GM23248 (cell line): ENCODE data around the gene HEPN1. TPM values are rescaled to one million over a fixed set of nuclear protein-coding genes. Genes with fewer than 3 reads are reported as not detected.
A peak's percentile ranks its signal among the peaks of the same experiment; 100 is the strongest.

ENCODE experiments used
- DNase-seq: peaks from one replicate; pipeline ENCODE4 v3.0.0-alpha.2; 2015
- H2AFZ ChIP-seq: fragments of 200-600 bp; sonication (generic); 2 replicates; pipeline ENCODE4 v1.6.1; 2016; ENCODE audit warnings: antibody characterized with exemption
- H3F3A ChIP-seq: fragments of 200-600 bp; sonication (generic); 2 replicates; pipeline ENCODE4 v1.6.1; 2016; ENCODE audit warnings: mild to moderate bottlenecking, antibody characterized with exemption, mixed run types; ENCODE audit not compliant: insufficient read depth
- H3K27ac ChIP-seq: fragments of 200-600 bp; sonication (generic); 2 replicates; pipeline ENCODE4 v1.5.1; 2016; ENCODE audit warnings: mild to moderate bottlenecking
- H3K27me3 ChIP-seq: fragments of 200-600 bp; sonication (generic); replicated peaks from 2 replicates; pipeline ENCODE4 v1.6.1; 2016; ENCODE audit warnings: mild to moderate bottlenecking; ENCODE audit not compliant: insufficient read depth
- H3K36me3 ChIP-seq: fragments of 200-600 bp; sonication (generic); 2 replicates; pipeline ENCODE4 v1.6.1; 2016; ENCODE audit warnings: low read depth, mild to moderate bottlenecking
- H3K4me1 ChIP-seq: fragments of 200-600 bp; sonication (generic); 2 replicates; pipeline ENCODE4 v1.6.1; 2016; ENCODE audit warnings: mild to moderate bottlenecking; ENCODE audit not compliant: insufficient read depth
- H3K4me2 ChIP-seq: fragments of 200-600 bp; sonication (generic); one replicate; pipeline ENCODE4 v1.6.1; 2016; ENCODE audit warnings: mild to moderate bottlenecking; ENCODE audit not compliant: unreplicated experiment
- H3K4me3 ChIP-seq: fragments of 200-600 bp; sonication (generic); 2 replicates; pipeline ENCODE4 v1.5.1; 2016; ENCODE audit warnings: mild to moderate bottlenecking
- H3K79me2 ChIP-seq: fragments of 200-600 bp; sonication (generic); 2 replicates; pipeline ENCODE4 v1.6.1; 2016; ENCODE audit warnings: mild to moderate bottlenecking; ENCODE audit not compliant: insufficient read depth
- H3K9ac ChIP-seq: fragments of 200-600 bp; sonication (generic); 2 replicates; pipeline ENCODE4 v1.6.1; 2016; ENCODE audit warnings: mild to moderate bottlenecking
- H3K9me2 ChIP-seq: fragments of 200-600 bp; sonication (generic); 2 replicates; pipeline ENCODE4 v1.6.1; 2016; ENCODE audit warnings: mixed run types, mild to moderate bottlenecking, moderate library complexity; ENCODE audit not compliant: insufficient read depth
- H3K9me3 ChIP-seq: fragments of 200-600 bp; sonication (generic); one replicate; pipeline ENCODE4 v1.6.1; 2017; ENCODE audit warnings: low read depth
- H4K20me1 ChIP-seq: fragments of 200-600 bp; sonication (generic); 2 replicates; pipeline ENCODE4 v1.6.0; 2016; ENCODE audit not compliant: insufficient read depth
- EZH2 ChIP-seq: fragments of 200-600 bp; sonication (generic); IDR thresholded peaks from 2 replicates; pipeline ENCODE4 v1.6.1; 2018; ENCODE audit warnings: antibody characterized with exemption, mild to moderate bottlenecking; ENCODE audit not compliant: insufficient read depth, poor library complexity, severe bottlenecking
- EZH2phosphoT487 ChIP-seq: fragments of 200-600 bp; sonication (generic); IDR thresholded peaks from 2 replicates; pipeline ENCODE4 v1.6.1; 2018; ENCODE audit warnings: antibody characterized with exemption, moderate library complexity, mild to moderate bottlenecking, low read depth; ENCODE audit not compliant: insufficient read depth
- WGBS, 2 experiments: methylation state at CpG; one replicate each; pipeline ENCODE4 v1.1.6; 2015 to 2017; ENCODE audit warnings: low lambda C conversion rate in 2 of 2, low coverage in 1 of 2; ENCODE audit errors: missing lambda C conversion rate in 2 of 2; 5-methylcytosine and 5-hydroxymethylcytosine counted together
- in situ Hi-C: fragments of 300-500 bp; cut with MboI; formaldehyde crosslinking; loops from 2 replicates; pipeline ENCODE4 v1.15.0; 2020
- polyA plus RNA-seq: library from polyadenylated mRNA; unstranded; fragments of >200 nt; fragmentation: Nextera tagmentation; extraction: Ambion mirVana; gene quantifications from 2 replicates; pipeline ENCODE4 v1.2.1, GENCODE V29; 2016
- total RNA-seq: library from RNA; depleted of rRNA; stranded (reverse); fragments of >200 nt; shearing (Covaris generic); gene quantifications from 2 replicates; pipeline ENCODE4 v1.2.3, GENCODE V29; 2014; rRNA removed

Gene HEPN1
- total RNA-seq = not detected in 2 replicates
- polyA plus RNA-seq = not detected in 2 replicates

DNA sequence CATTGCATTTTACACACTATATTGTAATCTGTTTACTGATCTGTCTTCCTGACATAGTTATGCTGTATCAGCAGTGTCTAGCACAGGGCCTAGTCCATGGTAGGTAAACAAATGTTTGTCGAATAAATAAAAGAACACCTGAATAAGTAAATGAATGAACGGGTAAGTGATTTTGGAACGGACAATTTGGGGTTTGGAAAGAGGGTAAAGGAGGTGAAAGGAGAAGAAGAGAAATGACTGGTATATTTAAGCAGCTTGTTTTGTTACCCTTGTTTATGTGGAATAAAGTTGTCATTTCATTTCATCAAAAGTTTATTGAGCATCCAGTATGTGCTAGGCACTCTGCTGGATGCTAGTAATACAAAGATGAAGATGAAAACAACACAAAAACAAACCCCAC, at the start of gene HEPN1:
TSS of gene HEPN1 (plus strand) at position 301 of the 400 bp plus-strand sequence.
- no peak within 1 kb of the TSS for H3K4me2 ChIP-seq
- H3K9me2 ChIP-seq = no peaks in the 10 kb centered on the region
- H3K4me3 ChIP-seq = no peak within 1 kb of the TSS
- no peaks in the 10 kb centered on the region for H3K27me3 ChIP-seq
- DNase-seq = no peak
- peaks cover 9% of the 10 kb centered on the region; the same call in 1 of the 2 replicates for H3F3A ChIP-seq
- 82 to 85% methylated on average over 3 of the region's 3 CpGs for WGBS, 2 experiments
- H3K27ac ChIP-seq = no peak within 1 kb of the TSS
- in situ Hi-C loops = no loop called here
- no peaks in the 10 kb centered on the region for H3K9me3 ChIP-seq
- H3K79me2 ChIP-seq = no peaks in the 10 kb centered on the region
- no peak within 1 kb of the TSS for H3K9ac ChIP-seq
- H2AFZ ChIP-seq = no peak within 1 kb of the TSS
- no peaks in the 10 kb centered on the region; the same call in 1 of the 2 replicates for H3K4me1 ChIP-seq
- no peaks in the 10 kb centered on the region for H4K20me1 ChIP-seq
- TF ChIP-seq EZH2phosphoT487 (no peak), EZH2 (no peak)
- no peaks in the 10 kb centered on the region for H3K36me3 ChIP-seq

DNA sequence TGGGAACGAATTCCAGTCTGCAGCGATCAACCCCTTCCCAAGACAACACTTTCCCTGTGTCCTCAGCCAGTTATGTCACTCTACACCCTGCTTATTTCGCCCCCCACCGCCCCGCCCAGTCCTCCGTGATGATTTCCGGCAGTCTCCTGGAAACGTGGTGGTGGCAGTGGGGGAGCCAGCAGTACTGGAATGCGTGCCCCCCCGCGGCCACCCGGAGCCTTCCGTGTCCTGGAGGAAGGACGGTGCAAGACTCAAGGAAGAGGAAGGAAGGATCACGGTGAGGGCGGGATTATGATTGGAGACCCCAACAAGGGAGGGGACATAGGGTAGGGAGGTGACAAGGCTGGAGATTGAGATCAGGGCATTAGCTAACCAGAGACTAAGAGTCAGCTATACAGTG, 49.7 kb upstream of the HEPN1 start:
- Histone ChIP-seq H3K79me2 (no peaks in the 10 kb centered on the region), H3K4me3 (no peak overlapping the region), H3K9me3 (no peaks in the 10 kb centered on the region), H3K36me3 (no peaks in the 10 kb centered on the region), H2AFZ (no peak overlapping the region), H3K27me3 (peaks cover 79% of the 10 kb centered on the region), H3K9me2 (no peaks in the 10 kb centered on the region), H3K4me1 (0 out of 2 replicates have a peak, but pooled peaks cover 4% of the 10 kb centered on the region), H3F3A (no peaks in the 10 kb centered on the region), H3K27ac (no peak overlapping the region), H3K4me2 (no peak overlapping the region), H4K20me1 (no peaks in the 10 kb centered on the region), H3K9ac (no peak overlapping the region)
- no peak for DNase-seq
- in situ Hi-C loops = loop anchor here (25.0 kb wide), 1 partner anchor 457 kb away; the partner anchor contains the start of gene OR8B4
- WGBS, 2 experiments = 2 to 4% methylated on average over 16 of the region's 16 CpGs
- TF ChIP-seq EZH2phosphoT487 = no peak
- no peak for TF ChIP-seq EZH2

DNA sequence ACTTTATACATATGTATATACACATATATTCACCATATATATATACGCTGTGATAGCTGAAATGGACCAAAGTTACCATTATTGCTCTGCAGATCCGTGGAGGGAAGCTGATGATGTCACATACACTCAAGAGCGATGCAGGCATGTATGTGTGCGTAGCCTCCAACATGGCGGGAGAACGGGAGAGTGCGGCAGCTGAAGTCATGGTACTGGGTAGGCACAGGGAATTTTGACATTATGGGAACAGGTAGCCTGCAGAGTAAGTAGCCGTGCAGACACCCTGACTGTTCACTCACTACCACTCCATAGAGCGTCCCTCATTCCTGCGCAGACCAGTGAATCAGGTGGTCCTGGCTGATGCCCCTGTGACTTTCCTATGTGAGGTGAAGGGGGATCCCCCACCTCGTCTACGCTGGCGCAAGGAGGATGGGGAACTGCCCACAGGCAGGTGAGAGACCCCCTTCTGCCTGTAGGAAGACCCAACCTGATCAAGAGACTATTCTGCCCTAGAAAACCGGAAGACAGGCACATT, 49.1 kb upstream of the HEPN1 start:
- Histone ChIP-seq H3F3A (no peaks in the 10 kb centered on the region), H3K4me3 (no peak overlapping the region), H3K4me1 (0 out of 2 replicates have a peak, but pooled peaks cover 4% of the 10 kb centered on the region), H3K4me2 (no peak overlapping the region), H3K27me3 (peaks cover 73% of the 10 kb centered on the region), H3K9ac (no peak overlapping the region), H2AFZ (no peak overlapping the region), H3K36me3 (no peaks in the 10 kb centered on the region), H3K9me3 (no peaks in the 10 kb centered on the region), H4K20me1 (no peaks in the 10 kb centered on the region), H3K9me2 (no peaks in the 10 kb centered on the region), H3K79me2 (no peaks in the 10 kb centered on the region), H3K27ac (no peak overlapping the region)
- 39 to 41% methylated on average over 14 of the region's 14 CpGs for WGBS, 2 experiments
- no peak for TF ChIP-seq EZH2phosphoT487
- TF ChIP-seq EZH2 = peak; percentile 48
- in situ Hi-C loops = loop anchor here (25.0 kb wide), 1 partner anchor 458 kb away; the partner anchor contains the start of gene OR8B4
- DNase-seq = no peak

DNA sequence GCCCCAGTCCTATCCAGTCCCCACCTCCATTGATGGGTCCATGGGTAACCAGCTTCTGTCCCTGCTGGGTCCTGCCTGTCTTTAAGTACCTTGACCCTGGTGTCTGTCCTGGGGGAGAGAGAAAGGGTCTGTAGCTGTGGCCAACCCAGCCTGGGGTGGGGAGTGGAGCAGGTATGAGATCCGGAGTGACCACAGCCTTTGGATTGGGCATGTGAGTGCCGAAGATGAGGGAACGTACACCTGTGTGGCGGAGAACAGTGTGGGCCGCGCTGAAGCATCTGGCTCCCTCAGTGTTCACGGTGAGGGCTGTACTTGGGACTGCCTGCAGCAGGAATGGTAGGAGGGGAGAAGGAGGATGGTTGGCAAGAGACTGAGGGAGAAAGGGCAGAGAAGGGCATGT, 48.6 kb upstream of the HEPN1 start:
- no peak overlapping the region for H2AFZ ChIP-seq
- H3K9ac ChIP-seq = no peak overlapping the region
- no peaks in the 10 kb centered on the region for H3F3A ChIP-seq
- no peak overlapping the region for H3K27ac ChIP-seq
- no peak overlapping the region for H3K4me3 ChIP-seq
- H3K9me2 ChIP-seq = no peaks in the 10 kb centered on the region
- no peaks in the 10 kb centered on the region for H3K79me2 ChIP-seq
- no peak for DNase-seq
- H4K20me1 ChIP-seq = no peaks in the 10 kb centered on the region
- no peaks in the 10 kb centered on the region for H3K36me3 ChIP-seq
- peaks cover 68% of the 10 kb centered on the region for H3K27me3 ChIP-seq
- 15 to 20% methylated on average over 7 of the region's 7 CpGs for WGBS, 2 experiments
- H3K4me2 ChIP-seq = no peak overlapping the region
- TF ChIP-seq EZH2 (peak; percentile 12), EZH2phosphoT487 (no peak)
- no peaks in the 10 kb centered on the region for H3K9me3 ChIP-seq
- in situ Hi-C loops = loop anchor here (25.0 kb wide), 1 partner anchor 458 kb away; the partner anchor contains the start of gene OR8B4
- 0 out of 2 replicates have a peak, but pooled peaks cover 3% of the 10 kb centered on the region for H3K4me1 ChIP-seq
